ENCODE measurements around the gene SET. TPM values are rescaled to one million over a fixed set of nuclear protein-coding genes. Genes with fewer than 3 reads are reported as not detected.

Gene SET
- total and polyA plus RNA-seq, 2 experiments from 2014 or later, result 949 to 1,261 TPM

GRCh38 chr9:128642675-128643245, 46.3 kb upstream of the SET start (continued):
- TF ChIP-seq ZNF462 (CRISPR knock-in tag; IDR thresholded peaks at IDR 0.05) (no peak), EZH2phosphoT487 (IDR thresholded peaks at IDR 0.05; ENCODE audit: unreplicated experiment) (no peak), CREB1 (CRISPR knock-in tag; IDR thresholded peaks at IDR 0.05; ENCODE audit: low read depth) (no peak), ETS1 (IDR thresholded peaks at IDR 0.05) (no peak), ZNF114 (CRISPR knock-in tag; IDR thresholded peaks at IDR 0.05) (no peak), NANOG (IDR thresholded peaks at IDR 0.05; ENCODE audit: borderline replicate concordance) (no peak), STAT1 (IDR thresholded peaks at IDR 0.05; ENCODE audit: unreplicated experiment) (no peak), EZH2 (IDR thresholded peaks at IDR 0.05; ENCODE audit: low read depth, unreplicated experiment) (no peak)

Measured in GM23338 (cell line).